HG02623 (cell line): Measurements from ENCODE around the gene SPIN2A.
"Not testable (repeated sequence)": the region's sequence is repeated elsewhere in the genome, so short reads cannot be mapped to it uniquely, and the experiment has no call there.

ENCODE experiments used
- ATAC-seq: cut with Tn5 transposase; IDR thresholded peaks from one replicate; pipeline ENCODE4 v1.9.1; 2021; ENCODE audit warnings: moderate library complexity; ENCODE audit not compliant: unreplicated experiment

SPIN2A gene

DNA sequence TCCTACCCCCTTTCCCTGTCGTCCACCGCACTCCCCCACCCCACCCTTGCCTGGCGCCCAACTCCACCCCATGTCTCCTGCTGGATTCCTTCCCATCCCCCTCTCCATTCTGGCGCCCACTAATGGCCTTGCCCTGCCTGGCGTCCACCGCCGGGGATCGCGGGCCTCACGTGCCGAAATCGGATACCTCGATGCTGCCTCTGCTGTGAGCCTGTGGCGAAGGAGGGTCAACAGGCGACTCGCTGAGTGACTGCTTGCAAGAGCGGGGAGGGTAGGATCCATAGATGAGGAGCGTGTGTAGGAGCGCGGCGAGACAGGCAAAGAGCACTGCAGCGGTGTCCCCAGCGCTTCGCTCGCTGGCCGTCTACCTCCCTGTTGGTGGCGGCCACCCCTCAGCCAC, at the start of gene SPIN2A:
SPIN2A (minus strand) TSS at position 325 of the 400 bp plus-strand sequence. CDS start 800 bp downstream, outside the sequence.
- ATAC-seq, result not testable (repeated sequence)

DNA sequence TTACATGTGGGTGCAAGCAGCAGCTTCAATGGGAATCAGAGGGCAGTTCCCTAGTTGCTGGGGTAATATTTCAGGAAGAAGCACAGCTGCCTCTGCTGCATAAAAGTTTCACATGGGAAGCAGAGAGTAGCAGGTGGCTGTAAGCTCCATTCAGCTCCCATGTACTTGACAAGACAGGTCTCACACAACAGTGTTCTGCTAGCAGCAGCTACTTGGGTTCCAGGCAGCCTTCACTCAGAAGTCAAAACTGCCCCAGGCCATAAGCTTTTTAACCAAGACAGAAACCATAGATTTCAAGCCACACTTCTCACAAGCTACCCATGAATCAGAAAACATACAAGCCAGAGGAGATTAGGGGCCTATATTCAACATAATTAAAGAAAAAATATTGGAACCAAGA, 41.4 kb upstream of the SPIN2A start:
- no peak for ATAC-seq

DNA sequence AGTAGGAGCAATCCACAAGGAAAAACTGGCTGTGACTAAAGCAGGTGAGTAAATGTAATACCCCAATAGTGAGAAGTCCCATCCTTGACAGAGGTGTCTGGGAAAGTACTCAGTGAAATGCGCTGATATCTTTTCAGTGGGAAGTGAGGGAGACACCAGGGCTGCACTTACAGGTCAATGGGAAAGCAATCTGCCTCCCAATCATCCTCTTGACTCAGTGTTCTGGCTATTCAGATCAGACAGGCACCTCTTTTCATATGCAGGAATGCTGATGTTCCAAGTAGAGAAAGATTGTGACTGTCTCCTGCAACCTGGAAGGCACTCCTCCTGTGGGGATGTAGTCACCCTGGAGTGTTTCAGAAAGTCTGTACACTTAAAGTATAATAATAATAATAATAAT, 39.9 kb upstream of the SPIN2A start:
- no peak for ATAC-seq

DNA sequence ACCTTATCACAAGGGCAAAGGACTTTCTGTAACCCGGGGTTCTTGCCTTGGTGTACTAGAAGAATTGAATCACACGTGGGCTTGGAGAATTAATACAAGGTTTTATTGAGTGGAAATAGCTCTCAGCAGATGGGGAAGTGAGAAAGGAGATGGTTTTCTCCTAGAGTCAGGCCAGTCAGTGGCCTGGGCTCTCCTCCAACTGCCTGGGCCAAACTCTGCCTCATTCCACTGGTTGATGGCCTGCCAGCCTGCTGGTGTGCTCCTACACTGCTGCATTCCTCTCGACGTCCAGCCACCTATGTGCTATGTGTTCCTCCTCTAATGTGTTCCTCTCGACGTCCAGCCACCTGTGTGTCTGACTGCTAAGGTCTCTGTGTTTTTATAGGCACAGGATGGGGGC, 35.3 kb upstream of the SPIN2A start:
- no peak for ATAC-seq

DNA sequence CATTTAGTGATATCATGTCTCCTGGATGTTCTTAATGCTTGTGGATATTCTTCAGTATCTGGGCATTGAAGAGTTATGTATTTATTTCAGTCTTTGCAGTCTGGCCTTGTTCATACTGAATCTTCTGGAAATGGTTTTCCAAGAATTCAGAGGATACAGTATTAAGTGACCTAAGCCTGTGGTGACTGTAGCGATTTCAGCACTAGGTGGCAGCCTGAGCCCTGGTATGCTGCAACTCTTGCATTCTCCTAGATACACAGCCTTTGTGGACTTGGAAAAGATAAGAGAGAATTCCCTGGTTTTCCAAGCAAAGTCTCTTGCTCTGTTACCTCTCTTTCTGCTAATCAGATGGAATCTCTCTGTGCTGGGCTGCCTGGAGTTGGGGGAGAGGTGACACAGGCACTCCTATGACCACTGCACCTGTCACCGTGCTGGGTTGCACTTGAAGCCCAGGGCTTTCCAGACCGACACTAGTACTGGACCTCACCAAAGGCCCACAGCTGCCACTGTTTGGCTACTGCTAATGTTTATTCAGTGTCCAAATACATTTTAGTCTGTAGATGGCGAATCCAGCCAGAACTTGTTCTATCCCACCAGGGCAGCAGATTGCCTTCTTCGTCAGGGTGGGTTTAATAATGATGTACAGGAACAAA, 19.3 kb upstream of the SPIN2A start:
- no peak for ATAC-seq

DNA sequence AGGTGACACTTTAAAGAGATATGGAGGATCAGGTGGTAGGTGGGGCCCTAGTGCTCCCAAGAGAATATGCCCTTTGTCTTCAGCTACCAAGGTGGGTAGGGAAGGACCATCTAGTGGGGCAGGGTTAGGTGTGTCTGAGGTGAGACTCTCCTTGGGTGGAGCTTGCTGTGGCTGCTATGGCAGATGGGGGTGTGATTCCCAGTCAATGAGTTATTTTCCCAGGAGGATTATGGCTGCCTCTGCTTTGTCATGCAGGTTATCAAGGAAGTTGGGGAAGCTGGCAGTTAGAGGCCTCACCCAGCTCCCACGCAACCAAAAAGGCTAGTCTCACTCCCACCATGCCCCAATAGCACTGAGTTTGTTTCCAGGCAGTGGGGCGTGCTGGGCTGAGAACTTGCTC, 18.0 kb upstream of the SPIN2A start:
- ATAC-seq, result no peak

DNA sequence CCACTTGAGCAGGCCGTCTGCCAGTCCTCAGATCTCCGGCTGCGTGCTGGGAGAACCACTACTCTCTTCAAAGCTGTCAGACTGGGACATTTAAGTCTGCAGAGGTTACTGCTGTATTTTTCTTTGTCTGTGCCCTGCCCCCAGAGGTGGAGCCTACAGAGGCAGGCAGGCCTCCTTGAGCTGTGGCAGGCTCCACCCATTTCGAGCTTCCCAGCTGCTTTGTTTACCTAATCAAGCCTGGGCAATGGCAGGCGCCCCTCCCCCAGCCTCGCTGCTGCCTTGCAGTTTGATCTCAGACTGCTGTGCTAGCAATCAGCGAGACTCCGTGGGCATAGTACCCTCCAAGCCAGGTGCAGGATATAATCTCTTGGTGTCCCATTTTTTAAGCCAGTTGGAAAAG, 15.0 kb upstream of the SPIN2A start:
- not testable (repeated sequence) for ATAC-seq

DNA sequence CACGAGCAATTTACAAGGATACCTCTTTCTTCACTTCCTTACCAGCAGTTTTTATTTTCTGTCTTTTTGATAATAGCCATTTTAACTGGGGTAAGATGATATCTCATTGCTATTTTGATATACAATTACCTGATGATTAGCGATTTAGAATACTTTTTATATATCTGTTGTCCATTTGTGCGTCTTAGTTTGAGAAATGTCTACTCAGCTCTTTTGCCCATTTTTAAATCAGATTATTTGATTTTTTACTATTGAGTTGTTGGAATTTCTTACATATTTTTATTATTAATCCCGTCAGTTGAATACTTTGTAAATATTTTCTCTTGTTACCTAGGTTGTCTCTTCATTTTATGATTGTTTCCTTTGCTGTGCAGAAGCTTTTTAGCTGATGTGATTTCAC, 1.5 kb upstream of the SPIN2A start:
- no peak for ATAC-seq

DNA sequence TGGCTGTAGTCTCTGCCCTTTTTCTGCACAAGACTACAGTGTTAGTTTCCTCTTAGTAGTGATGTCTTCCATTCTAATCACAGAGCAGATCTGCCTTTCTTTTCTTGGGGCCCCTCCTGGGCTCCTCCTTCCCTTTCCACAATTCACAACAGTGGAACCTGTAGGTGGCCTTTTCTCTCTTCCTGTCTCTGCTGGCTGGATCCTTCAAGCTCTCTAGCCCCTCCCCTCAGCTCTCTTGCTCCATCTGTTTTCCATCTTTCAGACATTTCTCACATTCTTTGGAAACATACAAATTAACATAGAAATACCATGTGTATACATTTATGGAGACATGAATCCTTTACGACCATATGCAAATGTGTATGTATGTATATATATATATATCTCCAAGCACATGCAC, 304 bp upstream of the SPIN2A start:
- no peak for ATAC-seq

DNA sequence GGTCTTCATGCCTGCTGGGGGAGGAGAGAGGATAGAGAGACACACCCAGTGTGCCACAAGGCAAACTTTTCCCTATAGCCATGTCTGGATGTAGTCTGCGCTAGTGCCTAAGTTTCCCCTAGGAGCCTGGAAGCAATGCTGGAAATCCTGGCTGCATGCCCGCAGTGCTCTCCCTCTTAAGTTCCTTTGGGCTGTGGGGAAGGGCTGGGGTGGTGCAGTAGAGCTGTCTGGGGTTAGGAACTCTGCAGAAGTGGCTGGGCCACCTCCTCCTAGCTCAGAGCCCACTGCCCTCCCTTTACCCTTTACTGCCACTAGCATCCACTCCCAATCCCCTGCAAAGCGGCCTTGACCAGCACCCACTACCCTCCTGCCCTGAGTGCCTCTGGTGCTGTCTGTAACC, 608 bp downstream of the SPIN2A start:
- ATAC-seq, result not testable (repeated sequence)

DNA sequence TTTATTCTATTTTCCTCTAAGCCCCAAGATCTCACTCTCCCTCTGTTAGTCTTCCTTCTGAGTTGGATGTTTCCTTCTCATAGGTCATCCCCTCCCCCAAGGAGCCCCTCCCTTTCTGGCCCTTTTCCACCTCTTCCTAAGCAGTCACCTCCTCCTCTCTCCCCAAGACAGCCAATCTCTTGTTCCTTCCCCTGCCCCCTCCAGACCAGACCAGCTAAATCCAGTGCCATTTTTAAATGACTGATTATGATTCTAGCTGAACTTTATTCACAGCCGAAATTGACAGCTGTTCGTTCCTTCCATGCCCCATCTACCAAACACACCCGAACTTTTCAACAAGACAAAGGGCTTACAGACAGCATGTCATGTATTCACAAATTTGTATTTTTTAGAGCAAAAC, 1.9 kb downstream of the SPIN2A start:
- ATAC-seq, result no peak

DNA sequence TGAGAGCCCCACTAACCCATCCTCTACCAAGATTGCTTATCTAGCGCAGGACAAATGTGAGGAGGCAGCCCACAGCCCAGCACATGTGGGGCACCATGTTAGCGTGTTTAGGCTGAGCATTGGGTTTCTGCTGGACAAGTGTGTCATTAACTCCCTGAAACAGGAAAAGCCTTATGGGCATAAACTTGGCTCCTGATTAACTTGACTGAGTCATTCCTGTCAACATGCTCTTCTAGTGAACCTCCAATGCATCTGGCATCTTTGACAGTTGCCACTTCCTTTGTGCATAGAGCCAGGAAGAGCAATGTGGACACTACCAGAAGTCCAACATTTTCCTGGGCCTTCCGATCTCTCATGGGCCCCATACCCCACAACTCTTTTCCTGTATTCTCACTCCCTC, 2.5 kb downstream of the SPIN2A start:
- ATAC-seq, result no peak

DNA sequence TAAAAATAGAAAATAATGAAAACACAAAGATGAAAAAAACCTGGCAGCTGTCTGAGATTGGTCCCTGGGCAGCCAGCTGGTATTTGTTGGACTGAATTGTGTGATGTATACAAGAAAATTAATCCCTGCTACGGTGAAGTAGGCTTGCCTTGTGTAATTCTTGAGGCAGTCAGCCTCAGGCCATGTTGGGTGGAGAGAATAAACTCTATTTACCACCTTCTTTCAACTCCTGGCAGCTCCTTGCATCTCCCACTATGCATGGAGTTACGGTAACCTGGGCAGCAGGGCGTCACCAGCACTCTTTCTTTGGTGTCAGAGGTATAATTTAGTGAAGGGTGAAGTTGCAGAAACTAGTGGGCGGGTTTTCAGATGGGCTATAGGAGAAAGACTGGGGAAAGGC, 3.5 kb downstream of the SPIN2A start:
- no peak for ATAC-seq

DNA sequence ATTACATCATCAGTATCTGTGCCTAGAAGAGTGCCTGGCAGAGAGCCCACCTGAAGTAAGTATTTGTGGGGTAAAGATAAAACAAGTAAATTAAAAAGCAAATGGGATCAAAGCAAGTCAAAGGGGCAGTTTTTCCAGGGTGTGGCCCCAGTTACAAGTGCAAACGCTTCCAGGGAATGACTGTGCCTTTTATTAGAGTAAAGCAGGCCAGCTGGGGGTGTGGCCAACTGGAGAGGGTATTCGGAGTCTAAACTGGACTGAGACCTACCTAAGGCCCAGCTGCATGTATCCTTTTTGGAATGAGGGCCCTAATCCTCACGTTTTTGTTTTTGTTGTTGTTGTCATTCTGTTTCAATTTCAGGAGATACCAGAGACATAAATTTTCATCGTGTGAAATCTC, 3.9 kb downstream of the SPIN2A start:
- ATAC-seq, result not testable (repeated sequence)

DNA sequence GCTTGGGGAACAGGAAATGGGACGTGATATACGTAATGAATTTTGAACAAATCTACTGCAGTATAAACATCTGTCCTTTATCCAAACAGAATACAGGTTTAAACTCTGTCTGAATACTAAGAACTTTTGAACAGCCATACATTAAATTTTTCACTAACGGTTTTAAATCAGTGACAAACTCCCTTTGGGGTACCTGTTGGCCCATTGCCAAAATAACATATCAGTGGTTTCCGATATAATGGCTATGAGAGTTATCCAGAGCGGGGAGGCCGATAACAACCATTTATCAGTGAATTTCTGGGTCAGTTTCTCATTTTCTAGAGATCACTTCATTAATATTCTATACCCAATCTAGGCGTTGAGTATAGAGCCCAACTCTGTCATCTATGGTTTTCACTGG, 5.2 kb downstream of the SPIN2A start:
- ATAC-seq, result no peak

DNA sequence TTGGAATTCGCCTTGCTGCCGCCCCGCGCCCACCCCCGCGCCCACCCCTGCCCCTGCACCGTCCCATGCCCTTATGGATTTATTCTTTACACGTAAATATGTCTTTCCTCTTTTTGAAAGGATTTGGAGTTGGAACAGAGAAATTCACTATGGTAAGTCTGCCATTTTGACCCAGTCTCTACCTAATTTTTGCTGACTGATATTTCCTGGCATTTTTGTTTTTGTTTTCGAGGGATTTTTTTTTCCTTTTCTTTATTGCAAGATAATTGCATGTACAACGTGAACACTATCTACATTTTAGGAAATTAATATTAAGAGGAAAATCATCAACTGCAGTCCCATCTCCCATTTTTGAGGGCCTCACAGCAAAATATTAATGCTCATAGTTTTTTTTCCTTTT, 15.4 kb downstream of the SPIN2A start:
- ATAC-seq, result no peak

DNA sequence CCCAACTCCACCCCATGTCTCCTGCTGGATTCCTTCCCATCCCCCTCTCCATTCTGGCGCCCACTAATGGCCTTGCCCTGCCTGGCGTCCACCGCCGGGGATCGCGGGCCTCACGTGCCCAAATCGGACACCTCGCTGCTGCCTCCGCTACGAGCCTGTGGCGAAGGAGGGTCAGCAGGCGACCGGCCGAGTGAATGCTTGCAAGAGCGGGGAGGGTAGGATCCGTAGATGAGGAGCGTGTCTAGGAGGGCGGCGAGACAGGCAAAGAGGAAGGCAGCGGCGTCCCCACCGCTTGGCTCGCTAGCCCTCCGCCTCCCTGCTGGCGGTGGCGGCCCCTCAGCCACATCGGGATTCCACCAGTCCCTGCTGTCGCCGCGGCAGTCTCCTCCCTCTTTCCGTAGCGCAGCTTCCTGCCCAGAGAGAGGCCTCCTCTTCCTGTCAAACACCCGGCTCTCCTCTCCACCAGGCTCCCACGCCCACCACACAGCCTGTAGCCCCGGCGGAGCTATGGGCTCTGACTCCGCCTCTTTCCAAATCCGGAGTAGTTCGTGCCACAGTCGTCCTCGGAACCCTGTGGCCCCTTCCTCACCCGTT, 15.9 kb downstream of the SPIN2A start, which contains the start of gene SPIN2B:
SPIN2B (minus strand) TSS at position 387 of the 594 bp plus-strand sequence.
- ATAC-seq, result peak; percentile 100

DNA sequence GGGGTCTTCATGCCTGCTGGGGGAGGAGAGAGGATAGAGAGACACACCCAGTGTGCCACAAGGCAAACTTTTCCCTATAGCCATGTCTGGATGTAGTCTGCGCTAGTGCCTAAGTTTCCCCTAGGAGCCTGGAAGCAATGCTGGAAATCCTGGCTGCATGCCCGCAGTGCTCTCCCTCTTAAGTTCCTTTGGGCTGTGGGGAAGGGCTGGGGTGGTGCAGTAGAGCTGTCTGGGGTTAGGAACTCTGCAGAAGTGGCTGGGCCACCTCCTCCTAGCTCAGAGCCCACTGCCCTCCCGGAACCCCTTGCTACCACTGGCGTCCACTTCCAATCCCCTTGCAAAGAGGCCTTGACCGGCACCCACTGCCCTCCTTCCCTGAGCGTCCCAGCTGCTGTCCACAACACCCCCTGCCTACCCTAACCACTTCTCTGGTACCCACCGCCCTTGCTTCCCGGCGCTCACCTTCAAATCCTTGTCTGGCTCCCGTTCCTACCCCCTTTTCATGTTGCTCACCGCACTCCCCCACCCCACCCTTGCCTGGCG, 16.5 kb downstream of the SPIN2A start:
- not testable (repeated sequence) for ATAC-seq

DNA sequence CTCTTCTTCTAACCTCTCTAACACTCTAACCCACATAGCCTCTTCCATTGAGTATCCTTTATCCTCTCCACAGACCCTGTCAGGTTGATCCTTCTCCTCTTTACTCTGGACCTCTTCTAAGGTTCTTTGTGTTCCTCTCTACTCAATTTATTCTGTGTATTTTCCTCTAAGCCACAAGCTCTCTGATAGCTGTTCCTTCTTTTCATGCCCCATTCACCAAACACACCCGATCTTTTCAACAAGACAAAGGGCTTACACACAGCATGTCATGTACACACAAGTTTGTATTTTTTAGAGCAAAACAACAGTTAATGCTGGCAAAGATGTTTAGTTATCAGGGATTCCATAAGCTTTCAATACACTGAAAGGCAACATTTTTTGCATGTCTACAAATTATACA, 17.8 kb downstream of the SPIN2A start:
- ATAC-seq, result no peak

DNA sequence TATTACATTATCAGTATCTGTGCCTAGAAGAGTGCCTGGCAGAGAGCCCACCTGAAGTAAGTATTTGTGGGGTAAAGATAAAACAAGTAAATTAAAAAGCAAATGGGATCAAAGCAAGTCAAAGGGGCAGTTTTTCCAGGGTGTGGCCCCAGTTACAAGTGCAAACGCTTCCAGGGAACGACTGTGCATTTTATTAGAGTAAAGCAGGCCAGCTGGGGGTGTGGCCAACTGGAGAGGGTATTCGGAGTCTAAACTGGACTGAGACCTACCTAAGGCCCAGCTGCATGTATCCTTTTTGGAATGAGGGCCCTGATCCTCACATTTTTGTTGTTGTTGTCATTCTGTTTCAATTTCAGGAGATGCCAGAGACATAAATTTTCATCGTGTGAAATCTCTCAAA, 19.6 kb downstream of the SPIN2A start:
- ATAC-seq, result not testable (repeated sequence)

DNA sequence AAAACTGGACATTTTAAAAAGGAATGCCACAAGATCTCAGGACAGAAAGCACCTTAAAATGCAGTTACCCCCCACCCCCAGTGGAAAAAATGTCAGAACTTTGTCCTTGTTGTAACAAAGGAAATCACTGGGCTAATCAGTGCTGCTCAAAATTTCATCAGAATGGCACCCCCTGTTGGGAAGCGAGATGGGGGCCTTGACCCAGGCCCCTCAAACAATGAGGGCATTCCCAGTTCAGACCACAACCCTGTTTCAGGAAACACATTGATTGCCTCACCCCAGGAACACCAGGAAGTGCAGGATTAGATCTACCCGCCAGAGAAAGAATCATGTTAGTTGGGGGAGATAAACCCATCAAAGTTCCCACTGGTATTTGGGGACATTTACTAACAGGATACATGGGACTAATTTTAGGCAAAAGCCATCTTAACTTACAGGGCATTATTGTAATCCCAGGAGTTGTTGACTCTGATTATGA, 32.2 kb downstream of the SPIN2A start:
- no peak for ATAC-seq

DNA sequence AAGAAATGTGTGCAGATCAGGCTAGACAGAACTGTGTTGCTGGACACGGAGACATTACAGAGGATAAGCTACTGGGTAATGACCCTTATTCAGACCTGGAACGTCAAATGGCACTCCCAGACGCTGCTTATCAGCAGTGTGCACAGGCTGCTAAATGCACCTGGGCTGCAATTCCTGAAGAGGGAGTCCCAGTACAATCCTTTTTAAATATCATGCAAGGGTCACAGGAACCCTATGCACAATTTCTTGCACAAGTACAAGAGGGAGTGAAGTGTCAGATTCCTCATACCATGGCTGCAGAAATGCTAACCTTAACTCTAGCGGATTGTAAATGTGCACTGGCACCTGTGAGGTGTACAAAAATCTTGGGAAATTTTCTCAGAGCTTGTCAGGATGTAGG, 32.8 kb downstream of the SPIN2A start:
- ATAC-seq, result no peak
